GM19372 (cell line): ENCODE measurements around the gene VPS52.
"Not testable (repeated sequence)": the region's sequence is repeated elsewhere in the genome, so short reads cannot be mapped to it uniquely, and the experiment has no call there.

ENCODE experiments used
- ATAC-seq: cut with Tn5 transposase; IDR thresholded peaks from one replicate; pipeline ENCODE4 v1.9.1; 2021; ENCODE audit warnings: mild to moderate bottlenecking, low read depth, moderate library complexity; ENCODE audit not compliant: unreplicated experiment

The VPS52 gene

DNA sequence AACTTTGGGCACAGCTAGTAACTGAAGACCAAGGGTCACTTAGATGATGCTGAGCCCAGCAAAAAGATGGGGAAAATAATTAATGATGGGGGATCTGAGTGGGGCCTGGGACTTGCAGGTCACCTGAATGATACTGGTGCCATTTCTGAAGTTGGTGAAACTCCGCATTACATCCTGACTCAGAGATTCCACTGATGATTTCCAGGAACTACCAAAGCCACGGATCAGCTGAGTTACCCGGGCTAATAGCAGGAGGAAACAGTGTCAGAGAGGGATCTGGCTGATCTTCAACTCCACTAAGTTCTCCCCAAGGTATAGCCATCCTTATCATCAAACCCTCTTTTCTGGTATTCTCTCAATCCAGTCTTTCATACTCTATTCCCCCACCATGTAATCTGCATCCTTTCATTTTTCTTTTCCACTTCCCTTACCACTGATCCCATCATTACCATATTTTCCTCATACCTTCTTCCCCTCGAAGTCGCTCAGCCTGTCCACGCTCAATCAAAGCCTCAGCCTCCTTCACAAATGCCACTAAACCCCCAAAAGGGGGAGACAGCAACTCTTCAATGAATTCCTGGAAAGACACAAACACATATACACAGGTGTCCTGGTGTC, 20.2 kb downstream of the VPS52 start:
- ATAC-seq = no peak

DNA sequence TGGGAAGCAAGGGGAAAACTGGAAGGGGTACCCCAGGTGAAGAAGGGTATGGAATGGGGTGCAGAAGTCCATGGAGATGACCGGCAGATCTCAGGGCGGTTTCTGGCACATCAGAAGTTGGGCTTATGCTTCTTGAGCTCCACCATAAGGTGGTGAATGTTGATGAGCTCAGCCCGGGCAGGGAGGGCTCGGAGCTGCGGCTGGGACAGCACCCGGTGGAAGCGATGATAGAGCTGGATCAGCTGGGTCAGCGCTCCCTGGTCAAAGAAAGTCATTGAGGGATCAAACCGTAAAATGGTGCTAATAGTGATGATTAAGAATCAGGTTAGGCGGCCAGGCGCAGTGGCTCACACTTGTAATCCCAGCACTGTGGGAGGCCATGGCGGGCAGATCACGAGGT, 20.9 kb downstream of the VPS52 start:
- no peak for ATAC-seq

DNA sequence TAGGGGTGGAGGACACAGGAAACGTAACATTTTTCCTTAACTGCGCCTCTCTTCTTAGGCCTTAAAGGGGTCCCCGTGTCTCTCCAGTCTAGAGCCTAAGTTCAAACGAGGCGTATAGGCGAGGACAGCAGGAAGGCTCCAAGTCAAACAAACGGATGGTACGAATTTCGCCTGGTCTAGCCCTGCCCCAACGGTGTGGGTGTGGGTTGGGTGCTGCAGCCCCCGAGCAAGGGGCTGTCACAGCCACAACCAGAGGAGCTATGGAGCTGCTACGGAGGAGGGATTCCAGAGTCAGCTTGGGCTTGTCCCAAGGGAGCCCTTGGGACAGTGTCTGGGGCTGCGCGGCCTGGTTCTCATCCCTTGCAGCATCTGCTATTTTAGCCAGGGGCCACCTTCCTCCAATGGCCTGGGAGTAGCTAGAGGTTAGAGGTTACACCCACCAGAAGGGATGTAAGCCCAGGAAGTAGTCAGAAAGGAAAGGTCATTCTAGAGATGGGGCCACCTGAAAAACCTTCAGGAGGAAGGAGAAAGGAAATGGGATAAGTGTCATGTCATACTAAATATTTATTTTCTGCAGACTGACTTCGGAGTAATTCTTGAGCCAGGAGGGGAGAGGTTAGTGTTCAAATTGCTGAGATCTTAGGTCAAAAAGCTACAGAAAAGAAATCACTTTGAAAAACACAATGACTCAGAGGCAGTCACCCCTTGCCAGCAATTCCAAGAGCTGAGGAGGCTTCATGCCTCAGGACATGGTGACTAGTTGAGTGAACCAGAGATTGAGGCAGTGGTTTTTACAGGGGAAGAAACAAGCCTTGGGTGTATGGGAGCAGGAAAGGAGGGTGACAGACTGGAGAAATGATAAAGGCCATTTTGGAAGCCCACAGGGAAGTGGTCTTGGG, 21.7 kb downstream of the VPS52 start:
- no peak for ATAC-seq

DNA sequence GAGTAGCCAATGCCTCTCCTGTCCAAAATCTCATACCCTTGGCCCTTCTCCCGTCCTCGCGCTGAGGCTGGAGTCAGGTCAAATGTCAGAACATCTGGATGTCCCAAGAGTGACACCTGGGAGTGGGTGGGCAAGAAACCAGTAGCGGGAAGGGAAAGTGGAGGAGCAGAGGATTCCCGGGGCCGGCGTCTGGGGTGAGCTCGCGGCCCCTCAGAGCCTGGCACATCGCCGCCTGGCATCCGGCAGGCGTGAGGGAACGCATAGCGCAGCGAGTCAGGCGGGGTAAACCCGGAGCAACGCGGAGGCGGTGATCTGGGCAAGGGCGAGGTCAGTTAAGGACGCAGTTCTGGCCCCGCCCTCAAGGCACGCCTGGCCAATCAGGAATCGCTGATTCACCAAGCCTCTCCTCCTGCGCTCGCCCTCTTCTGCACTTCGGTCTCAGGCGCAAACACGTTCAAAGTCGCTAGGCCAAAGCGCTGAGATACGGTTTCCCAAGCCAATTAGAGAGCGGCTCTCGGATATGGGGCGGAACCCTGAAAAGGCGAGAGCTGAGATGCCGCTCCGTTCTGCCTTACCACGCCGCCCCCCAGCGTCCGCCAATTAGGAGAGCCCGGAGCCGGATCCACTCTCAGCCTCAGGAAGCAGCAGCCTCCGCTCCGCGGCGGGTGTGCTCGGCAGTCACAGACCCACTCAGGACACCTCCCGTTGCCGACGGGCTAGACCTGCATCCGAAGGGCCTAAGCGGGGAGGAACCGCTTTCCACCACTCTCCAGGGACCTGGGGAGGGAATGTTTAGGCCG, 22.5 kb downstream of the VPS52 start:
- ATAC-seq = peak; percentile 86

DNA sequence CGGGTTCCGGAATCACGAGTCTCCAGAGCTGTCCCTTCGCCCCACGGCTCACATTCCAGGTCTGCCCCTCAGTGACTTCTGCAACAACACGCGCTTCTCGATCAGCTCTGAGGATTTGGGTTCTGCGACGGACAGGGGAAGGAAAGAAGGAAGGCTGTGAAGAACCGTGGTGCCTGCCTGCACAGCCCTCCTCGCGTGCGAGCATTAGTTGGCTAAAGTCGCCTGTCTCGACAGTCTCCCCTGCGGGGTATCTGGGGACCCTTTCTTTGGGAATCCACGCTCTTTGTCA, 23.1 kb downstream of the VPS52 start:
- no peak for ATAC-seq

DNA sequence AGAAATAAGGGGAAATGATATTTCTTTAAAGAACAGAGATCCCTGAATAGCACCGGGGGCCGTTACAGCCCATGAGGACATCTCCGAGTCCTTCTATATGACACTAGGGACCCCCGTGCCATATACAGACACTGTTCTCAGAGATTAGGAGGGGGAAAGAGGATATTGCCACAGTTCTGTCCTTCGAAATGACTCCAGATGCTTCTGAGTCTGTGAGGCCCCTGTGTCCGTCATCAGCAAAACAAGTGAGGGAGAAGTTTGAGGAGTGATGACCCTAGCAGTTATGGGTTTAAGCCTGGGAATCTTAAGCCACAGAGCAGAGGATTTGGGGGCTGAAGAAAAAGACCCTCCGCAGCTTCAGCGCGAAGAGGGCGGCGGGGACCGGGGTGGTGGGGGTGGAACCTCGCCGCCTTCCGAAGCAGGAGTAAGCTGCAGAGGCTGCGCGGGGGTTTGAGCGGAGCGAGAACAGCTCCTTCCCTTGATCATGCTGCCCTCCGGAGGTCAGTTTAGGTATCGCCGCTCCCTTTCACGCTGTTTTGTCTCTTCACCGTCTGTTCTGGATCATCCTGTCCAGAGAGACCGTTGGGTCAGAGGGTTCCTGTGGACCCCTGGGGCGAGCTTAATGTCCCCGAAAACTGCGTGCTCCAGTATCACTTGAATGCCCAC, 23.6 kb downstream of the VPS52 start:
- peak; percentile 34 for ATAC-seq

DNA sequence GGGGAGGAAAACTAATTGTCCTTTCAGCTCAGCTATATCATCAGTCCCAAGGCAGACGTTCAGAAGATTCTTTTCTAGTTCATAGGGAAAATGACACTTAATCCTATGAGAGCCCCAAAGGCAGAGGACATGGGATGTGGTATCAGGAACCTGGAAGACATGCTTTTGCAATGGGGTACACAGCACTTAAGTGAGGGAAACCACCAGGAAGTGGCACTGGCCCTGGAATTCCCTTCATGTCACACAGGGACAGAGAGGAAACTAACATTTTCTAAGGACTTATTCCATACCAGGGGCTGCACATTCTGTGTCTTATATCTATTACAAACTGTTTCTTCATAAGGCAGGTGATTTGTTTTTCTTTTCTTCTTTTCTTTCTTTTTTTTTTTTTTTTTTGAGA, 28.2 kb downstream of the VPS52 start:
- ATAC-seq = no peak

DNA sequence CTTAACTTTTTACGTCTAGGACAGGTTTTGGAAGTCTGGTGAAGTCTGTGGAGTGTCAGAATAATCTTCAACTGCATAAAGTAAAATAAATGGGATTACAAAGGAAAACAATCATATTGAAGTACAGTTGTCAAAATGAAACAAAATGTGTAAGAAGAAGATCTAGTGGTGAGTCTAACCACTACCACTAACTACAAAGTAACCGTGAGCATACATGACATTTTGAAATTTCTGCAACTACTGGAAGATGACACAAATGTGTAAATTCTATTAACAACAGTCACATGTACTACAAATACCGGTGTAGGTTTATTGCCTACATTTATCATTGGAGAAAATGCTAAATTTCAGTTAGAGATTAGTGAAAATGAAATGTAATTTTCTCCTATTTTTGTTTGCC, 29.7 kb downstream of the VPS52 start:
- no peak for ATAC-seq

DNA sequence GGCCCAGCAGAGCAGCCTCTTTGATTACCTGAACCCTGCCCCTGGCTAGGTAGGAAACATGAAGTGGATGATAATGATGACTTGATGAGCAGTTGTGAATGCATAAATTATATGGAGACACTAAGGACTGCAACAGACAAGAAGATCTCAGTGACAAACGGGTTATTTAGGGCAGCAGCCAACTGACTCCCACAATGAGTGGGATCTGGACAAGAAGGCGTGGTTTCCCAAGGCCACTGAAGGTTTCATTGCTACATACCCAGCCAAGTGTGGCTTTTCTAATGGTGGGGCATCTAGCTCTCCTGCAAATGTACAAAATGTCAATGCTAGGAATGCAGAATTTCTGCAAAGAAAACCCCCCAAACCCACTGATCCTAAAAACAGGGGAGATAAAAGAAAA, 33.9 kb downstream of the VPS52 start:
- ATAC-seq = no peak

DNA sequence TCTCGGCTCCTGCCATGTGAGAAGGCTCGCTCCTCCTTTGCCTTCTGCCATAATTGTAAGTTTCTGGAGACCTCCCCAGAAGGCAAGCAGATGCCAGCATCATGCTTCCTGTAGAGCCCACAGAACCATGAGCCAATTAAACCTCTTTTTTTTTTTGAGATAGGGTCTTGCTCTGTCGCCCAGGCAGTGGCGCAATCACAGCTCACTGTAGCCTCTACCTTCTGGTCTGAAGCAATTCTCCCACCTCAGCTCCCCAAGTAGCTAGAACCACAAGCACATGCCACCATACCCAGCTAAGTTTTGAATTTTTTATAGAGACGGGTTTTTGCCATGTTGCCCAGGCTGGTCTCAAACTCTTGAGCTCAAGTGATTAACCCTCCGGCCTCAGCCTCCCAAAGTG, 34.8 kb downstream of the VPS52 start:
- ATAC-seq = no peak

DNA sequence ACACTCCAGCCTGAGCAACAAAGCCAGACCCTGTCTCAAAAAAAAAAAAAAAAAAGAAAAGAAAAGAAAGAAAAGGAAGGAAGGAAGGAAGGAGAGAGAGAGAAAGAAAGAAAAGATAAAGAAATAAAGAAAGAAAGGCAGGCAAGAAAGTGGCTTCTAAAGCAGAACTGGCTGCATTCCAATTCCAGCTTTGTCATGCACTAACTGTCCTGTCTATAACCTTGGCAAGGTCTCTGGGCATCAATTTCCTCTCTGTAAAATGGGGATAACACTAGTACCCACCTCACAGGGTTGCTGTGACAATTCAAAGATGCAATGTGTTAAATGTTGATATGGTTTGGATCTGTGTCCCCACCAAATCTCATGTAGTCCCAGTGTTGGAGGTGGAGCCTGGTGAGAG, 35.3 kb downstream of the VPS52 start:
- ATAC-seq = no peak

DNA sequence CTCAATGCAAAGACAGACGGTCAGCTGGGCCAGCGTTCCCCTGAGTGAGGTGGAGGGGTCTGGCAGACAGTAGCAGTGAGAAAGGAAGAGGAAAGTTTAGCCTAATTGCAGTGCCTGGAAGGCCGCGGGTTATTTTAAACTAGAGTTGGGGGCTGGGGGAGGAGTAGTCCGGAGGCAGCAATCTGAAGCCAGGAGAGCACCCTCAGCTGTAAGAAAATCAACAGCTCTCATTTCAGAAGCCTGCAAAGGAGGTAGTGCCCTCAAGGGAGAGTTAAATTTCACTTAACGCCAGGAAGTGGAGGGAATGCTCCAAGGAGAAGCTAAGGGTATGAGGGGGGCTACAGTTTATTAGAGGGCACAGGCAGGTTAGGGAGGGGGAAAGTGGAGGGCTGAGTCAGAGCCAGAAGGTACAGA, 36.4 kb downstream of the VPS52 start:
- ATAC-seq = no peak

DNA sequence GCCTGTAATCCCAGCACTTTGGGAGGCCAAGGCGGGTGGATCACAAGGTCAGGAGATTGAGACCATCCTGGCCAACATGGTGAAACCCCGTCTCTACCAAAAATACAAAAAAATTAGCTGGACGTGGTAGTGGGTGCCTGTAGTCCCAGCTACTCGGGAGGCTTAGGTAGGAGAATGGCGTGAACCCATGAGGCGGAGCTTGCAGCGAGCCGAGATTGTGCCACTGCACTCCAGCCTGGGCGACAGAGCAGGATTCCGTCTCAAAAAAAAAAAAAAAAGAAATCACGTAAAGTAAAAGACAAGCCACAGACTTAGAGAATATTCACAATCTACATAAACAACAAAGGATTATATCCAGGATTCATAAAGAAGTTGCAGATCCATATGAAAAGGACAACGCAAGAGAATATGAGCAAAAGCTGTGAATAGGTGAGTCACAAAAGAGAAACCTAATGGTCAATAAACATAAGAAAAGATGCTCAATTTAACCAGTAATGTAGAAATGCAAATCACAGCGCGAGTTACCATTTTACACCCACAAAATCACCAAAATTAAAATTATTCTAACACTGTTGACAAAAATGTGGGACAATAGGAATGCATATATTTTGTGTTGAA, 45.1 kb downstream of the VPS52 start:
- ATAC-seq = not testable (repeated sequence)

DNA sequence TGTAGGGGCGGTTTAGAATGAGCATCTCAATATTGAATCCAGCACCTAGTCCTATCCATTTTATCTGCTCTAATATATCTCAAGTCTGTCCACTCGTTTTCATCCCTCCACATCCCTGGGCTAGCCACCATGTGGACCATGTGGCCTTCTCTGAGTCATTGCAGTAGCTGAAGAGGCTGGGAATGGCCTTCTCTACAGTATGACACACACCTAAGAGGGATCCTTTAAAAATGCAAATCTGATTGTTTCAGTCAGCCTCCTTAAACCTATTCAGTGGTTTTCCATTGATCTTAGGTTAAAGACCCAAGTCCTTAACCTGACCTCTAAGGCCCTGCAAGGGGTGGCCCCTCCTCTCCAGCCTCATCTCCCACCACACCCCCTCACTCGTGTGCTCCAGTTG, 54.0 kb downstream of the VPS52 start:
- no peak for ATAC-seq

DNA sequence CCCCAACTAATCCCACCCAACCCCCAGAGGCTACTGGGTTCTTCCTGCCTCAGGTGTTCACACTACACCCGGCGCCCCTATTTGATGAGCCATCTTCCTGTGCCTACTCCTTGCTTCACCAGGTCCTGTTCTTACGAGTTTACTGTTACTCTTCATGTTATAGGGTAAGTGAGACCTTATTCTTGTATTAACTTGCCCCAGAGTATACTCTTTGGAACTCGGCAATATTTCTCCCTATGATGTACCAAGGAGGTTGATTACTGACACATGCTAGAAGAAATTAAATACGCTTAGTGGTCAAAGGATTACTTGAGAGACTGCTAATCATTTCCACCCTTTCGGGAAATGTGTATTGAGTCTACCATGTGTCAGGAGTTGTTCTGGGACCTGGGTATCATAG, 54.4 kb downstream of the VPS52 start:
- ATAC-seq = no peak

DNA sequence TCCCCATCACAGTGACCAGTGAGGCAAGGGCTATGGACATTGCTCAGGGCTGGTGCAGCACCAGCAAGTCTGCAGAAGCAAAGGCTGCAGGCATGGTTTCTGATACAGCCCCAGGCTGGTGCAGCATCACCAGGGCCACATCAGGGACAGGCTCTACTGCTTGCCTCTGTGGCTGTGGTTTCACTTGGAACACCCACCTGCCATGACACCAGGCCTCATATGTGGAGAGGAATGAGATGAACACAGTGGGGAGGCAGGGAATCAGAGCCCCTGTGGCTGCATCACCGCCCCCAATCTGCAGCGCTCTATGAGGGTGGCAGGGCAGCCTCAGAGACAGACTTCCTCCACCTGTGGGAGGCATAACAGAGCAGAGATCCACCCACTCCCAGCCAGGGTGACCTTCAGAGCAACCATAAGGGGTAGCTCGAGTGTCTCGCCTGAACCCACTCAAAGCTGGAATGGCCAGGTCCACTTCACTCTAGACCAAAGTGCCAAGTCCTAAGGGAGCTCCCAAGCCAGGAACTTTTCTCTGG, 55.5 kb downstream of the VPS52 start:
- ATAC-seq = no peak

DNA sequence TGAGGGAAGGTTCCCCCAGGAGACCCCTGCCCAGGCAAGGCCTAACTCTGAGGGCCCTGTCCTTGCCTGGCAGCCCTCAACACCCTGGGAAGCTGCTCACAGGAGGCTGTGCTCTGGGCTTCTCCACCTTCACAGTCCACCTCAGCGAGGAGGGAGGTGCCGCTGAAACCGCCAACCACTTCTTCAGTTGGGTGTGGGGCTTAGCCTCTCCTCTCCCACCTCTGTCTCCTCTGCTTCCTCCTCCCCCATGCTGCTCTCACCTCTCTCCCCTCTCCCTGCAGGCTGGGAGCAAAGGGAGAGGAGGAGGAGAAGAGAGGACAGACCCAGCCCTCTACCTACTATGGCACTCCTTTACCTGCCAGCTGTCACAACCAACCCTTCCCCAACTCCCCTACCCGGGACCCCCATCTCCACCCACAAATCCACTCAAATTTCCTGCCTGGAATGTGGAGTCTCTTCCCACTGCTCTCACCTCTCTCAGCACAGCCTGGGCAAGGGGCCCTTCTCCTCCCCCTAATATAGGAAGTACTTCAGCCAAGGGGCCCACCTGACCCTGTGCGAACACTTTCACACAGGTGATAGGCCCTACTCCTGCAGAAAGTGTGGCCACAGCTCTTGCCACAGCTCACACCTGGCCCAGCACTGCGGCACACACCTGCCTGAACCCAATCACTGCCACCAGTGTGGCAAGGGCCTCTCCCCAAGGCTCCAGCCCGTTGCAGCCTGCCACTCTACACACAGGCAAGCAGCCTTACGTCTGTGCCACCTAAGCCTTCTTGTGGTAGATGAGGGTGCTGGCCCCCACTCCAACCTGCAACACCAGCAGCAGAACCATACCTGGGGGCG, 56.2 kb downstream of the VPS52 start:
- ATAC-seq = no peak

DNA sequence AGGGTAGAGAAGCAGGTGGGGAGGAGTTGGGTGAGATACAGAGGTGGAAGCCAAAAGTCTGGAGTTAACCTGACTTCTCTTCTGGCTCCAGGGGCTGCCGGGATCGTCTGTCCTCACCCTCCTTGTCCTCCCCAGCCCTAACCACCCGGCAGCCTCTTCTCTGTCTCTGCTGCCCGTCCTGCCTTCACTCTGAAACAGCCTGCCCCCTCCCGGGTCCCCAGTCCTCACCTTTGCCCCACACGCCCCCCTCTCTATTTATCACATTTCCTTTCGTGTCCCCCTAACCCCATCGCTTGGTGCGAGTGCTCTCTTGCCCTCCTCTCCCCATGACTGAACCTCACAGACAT, 57.7 kb downstream of the VPS52 start:
- no peak for ATAC-seq

DNA sequence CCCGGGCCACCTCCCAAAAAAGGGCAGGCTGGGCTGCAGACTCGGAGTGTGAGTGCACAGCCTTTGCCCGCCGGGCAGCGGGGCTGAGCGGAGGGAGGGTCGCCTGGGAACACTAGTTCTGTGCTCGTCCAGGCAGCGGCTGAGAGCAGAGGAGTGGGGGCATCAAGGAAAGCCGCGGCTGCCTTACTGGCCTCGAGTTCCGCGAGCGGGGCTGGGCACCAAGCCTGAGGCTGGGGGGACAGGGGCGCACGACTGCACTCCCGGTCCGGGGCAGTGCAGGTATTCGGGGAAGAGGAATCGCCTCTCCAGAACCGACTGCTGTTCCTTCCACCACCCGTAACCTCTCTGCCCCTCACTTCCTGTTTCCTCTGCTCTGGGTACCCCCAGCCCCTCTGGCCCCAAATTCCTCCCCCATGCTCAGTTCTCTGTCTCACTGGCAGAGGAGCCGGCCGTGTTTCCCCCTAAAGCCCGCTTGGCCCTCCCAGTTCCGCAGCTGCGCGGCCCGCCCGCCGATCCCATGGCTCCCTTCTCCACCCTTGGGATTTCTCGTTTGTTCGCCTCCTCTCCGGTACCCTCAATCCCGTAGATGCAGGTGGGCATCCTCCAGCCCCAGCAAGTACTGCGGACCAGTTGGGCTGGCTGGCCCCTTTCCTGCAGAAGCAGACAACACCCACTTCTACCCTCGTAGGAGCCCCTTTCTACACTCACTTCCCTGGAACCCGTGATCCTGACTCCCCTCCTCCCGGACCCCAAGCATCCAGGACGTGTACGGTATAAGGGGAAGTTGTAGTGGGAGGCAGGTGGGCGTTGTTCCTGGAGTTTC, 58.3 kb downstream of the VPS52 start:
- no peak for ATAC-seq
